GM20431 (cell line): ENCODE measurements around the gene NUMA1.

ENCODE experiments used
- in situ Hi-C: fragments of 300-500 bp; cut with MseI, MboI; formaldehyde crosslinking; loops from one replicate; pipeline ENCODE4 v1.15.0; 2020; ENCODE audit warnings: low sequenced_read_pairs; ENCODE audit not compliant: unreplicated experiment

Gene NUMA1

DNA sequence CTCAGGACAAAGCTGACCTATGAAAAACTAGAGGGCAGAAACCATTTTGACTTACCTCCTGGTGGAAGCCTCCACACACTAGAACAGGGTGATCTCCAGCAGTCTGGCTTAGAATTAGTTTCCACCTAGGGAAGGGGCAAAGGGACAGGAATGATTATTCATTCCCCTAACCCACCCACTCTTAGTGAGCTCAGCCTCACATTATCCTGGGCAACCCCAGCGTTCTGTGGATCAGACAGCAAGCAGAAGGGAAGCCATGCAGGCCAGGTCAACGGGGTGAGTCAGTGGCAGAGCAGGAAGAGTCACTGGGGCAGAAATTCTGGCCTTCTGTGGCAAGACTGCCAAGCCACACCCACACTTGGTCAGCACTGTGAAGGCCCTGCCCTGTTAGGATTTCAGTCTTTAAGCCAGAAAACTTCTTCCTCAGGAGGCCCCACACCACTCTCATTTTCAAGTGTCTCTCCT, 10.5 kb downstream of the NUMA1 start:
- in situ Hi-C loops, result no loop called here

DNA sequence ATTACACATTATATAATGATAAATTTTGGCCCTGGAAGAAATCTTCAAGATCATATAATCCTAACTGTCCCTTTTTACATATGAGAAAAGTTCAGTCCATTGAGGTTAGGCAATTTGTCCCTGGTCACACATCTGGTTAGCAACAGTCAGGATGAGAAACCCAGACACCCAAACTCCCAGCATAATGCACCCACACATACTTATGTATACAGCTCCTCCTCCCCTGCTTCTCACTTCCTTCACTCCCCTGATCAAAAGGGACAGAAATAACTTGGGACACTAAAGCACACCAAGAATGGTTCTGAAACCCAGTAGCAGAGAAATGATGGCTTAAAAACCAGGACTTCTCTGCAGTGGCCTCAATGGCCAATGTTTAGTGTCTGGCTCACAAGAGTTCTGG, 11.1 kb downstream of the NUMA1 start:
- in situ Hi-C loops, result no loop called here

DNA sequence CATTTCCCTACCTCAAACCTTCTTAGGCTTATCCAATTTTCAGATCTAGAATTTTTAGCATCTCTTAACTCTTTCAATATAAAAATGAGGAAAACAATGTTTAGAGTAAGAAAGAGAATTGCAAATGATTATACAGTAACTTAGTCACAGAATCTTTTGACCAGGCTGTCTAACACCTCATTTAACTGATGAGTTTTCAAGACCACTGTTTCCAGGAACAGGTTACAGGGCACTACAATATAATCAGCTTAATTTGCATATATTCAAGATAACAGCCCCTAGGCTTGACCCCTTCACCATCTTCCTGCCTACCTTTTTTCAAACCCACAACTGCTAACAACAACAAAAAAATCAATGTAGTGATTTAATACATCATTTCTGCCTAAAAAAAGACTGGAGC, 12.7 kb downstream of the NUMA1 start:
- in situ Hi-C loops, result no loop called here

DNA sequence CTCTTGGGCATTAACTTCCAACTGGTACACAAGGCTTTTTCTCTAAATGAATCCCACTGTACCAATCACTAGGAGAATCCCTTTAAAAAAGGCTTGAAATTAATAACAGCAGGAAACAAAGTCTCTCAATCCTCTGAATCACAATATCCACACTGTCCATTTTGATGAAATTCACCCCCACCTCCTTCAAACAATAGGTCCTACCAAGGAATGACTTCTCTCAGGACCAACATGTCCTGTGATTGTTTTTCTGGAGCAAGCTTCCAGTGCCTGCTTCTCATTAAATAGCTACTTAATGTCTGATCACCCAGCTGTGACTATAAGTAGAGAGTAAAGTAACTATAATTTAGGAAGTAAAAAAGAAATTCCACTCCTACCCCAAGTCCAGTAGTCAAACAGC, 13.1 kb downstream of the NUMA1 start:
- in situ Hi-C loops, result no loop called here

DNA sequence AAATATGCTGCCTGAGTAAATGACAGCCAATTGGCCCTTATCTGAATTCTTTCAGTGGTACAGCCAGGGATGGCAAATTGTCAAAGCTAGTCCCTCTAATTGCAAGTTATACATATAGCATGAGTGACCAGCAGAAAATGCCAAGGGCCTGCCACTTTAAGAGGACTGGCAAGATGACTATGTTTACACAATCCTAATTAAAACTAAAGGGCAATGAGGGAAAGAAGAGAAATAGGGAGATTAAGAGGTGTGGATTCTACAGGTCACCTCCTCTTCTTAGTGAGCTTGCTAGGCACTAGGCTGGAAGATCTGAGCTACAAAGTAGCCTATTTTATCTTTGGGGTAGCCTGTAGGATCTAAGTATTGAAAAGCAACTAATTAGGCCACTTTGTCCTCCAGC, 13.5 kb downstream of the NUMA1 start:
- in situ Hi-C loops, result no loop called here

DNA sequence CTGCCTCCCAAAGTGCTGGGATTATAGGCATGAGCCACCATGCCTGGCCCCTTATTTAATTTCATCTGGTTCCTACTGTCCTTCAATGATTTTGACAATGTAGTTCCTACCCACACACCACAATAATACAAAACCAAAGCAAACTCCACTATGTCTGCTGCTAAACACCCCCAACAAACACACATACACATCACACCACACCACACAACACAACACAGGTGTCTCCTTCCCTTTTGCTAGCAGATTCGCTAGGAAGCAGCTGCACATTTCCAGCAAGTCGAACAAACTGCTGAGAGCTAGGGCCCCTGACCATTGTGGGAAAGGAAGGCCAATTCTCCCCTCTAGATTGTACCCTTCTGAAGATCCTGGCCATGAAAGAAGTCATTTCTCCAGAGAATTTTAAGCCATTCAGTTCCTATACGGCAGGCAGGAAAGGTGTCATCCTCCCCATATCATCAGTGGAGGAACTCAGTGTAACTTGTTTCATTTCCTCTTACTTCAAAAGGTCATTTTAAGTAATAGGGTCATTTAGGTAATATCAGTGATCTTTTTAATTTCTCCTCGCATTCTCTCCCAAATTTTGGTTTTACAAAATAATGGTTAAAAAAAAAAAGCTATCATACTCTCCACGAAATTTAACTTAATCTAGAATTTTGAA, 18.5 kb downstream of the NUMA1 start:
- in situ Hi-C loops, result no loop called here

DNA sequence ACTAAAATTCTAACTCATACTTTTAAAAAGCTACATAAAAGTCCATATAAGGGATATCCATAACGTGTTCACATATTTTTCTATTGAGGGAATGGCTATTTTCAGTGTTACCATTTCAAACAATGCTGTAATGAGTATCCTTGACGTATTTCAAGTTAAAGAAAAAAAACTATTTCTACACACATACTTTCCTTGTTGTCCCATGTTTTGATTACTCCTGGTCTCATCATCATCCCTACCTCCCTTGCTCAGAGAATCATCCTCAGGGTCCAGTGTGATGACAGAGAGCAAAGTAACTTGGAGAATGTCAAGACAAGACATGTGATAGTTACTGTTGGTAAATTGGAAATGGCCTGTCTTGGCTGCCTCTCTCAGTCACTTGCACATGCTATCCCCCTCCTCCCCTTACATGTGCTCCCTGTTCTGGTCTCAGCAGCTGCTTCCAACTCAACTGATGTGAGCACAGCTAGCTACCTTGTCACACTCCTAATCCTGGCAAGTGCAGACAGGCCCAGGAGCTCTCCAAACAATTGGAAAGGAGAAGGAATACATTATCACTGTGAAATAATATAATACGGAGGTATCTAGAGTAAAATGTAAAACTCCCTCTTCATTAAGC, 21.8 kb downstream of the NUMA1 start:
- in situ Hi-C loops, result no loop called here

DNA sequence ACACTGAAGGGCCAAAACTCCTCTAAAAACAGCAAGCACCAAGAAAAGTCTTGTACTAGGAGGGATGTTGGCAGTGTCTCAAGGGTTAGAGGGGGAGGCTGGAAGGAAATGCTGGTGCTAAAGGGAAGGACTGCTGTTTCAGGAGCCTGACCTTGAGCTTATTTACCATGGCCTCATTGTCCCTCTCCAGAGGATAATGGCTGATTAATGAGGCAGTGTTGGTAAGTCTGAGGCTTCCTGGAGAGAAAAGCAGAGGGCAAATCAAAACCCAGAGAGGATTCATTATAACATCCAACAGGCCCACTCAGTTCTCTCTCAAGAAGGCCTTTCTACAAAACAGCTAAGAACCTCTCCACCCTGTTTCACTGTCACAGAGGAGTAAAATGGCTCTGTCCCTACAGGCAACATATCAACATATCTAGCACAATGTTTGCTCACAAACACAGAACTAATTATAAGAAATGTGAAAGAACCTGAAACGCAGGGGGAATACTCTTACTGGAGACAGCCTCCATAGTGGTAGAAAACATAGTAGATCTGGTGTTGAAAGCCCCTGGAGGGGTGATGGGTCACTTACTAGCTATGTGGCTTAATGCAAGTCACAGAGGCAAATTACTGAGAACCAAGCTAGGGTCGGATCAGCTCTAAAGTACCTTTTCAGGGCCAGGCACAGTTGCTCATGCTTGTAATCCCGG, 31.4 kb downstream of the NUMA1 start:
- in situ Hi-C loops, result no loop called here

DNA sequence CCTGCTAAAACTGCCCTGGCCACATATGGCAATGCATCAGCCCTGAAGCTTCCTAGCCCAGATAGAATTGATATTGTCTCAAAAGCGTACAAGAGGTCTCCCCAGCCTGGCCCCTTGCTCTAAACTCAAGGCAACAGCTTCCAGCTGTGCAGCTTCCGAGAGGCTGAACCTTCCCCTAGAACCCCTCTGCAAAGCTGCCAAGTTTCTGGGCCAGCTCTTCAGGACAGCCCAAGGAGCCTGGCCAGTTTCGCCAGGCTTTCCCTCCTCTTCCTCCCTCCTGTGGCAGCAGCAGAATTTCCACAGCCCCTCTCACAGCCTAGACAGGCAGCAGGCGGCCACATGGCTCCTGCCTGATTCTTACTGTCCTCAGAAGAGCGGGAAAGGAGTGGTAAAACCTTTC, 34.5 kb downstream of the NUMA1 start:
- in situ Hi-C loops, result no loop called here

DNA sequence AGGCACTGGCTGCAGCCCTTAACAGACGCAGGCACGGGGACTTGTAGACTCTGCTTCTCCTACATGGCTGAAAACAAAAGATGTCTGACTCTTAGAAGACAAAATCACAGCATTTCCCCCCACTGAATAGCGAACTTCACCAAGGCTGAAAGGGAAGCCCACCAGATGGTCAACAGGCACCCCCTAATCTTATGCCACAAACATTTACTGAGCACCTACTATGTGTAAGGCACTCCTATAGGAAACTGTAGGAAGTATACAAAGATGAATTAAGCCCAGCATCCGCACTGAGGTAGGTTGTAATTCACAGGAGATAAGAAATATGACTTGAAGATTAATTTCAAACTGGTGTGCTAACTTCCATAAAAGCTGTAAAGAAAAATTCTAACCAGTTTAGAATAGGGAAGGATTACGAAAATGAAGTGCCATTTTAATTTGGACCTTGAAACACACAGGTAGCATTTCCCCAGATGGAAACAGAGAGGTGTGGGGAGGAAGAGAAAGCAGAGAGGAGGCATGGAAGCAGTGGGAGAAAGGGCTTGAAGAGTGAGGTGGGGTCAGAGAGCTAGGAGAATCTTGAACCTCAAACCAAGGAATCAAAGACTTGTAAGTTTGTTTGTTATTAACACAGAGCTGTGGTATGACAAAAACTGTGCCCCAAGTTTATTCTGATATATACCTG, 38.1 kb downstream of the NUMA1 start:
- in situ Hi-C loops, result no loop called here

DNA sequence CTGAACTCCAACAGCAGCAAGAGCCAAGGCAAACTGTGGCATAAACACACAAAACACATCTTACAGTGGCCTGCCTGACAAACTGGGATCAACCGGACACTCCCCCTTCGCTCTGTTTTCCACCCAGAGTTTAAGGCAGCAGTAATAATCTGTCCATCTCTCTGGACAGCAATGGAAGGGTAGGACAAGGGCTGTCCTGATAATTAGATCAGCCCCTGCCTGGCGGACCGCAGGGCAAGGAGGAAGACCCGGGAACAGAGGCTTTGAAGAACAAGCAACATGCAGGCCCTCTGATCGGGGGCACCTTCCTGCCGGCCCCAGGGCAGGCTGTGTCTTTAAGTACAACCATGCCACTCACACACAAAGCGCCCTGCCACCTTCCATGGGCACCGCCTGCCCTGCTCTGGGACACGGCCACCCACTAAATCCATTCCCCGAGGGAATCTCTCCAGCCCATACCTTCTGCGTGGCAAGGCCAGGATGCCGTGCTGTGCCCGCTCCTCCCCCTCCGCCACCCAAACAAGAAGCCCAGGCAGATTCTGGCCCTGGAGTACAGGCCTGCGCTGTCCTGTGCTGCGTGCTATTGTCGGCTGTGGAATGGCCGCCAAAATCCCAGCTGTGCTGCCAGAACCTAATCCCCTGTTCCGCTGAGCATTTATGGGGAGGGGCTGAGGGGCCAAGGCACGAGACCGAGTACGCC, 38.8 kb downstream of the NUMA1 start:
- in situ Hi-C loops, result no loop called here

DNA sequence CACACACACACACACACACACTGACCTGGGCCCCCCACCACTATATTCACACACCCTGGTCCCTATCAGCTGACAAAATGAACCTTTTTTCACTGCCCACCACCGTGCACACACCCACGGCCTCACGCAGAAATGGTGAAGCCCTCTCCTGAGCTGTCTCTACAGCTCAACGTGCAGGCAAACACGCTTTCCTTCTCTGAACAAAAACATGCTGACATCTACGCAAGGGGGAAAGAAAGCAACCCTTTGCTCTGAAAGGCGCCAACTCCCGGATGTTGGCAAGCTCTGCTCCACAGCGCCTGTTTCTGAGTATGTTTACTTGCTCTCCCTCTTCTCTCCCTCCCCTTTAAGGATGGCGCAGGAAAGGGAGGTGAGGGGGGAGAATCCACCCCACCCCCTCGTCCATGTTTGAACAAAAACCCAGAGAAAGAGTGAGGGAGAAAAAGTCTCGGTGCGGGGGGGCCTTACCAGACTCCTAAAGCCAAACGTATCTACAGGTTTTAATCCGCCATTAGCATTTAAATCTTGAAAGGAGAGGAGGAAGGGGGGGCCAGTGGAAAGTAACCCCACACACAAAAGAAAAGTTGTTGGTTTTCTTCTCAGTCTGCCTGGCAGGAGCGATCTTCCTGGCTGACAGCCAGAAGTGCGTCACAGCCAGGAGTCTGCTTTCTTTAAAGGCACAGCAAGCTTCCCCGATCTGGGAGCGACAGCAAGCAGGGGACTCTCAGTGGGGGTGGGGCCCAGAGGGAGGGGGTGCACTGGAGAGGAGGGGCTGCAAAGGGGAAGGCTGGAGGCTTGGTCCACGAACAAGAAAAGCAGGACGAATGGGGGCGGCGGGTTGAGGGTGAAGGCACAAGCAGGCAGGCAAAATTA, 39.6 kb downstream of the NUMA1 start:
- in situ Hi-C loops, result no loop called here

DNA sequence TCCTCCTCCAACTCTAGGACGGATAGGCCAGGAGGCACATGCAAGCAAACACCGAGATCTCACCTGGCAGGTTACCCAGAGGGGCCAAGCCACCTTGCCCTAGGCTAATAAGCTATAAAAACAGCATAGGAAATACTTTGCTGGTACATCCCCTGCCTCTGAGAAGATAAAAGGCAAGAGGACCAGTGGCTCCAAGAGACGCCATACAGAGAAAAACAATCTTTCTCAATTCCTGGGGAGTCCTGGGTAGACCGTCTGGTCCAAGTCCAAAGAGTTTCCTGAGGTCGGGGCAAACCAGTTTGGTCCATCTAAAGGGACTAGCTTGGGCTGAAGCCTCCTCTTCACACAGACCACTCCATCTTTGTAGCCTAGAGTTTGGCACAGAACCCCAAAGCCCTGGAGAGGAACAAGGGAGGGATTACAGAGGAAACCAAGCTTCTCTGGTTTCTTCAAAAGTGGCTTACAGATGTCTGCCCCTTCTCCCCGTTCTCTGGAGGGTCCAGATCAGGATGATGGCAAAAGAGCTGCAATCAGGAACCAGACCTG, 40.4 kb downstream of the NUMA1 start:
- in situ Hi-C loops, result loop anchor here (10.0 kb wide), 1 partner anchor 55 kb away; no protein-coding TSS in a partner anchor

DNA sequence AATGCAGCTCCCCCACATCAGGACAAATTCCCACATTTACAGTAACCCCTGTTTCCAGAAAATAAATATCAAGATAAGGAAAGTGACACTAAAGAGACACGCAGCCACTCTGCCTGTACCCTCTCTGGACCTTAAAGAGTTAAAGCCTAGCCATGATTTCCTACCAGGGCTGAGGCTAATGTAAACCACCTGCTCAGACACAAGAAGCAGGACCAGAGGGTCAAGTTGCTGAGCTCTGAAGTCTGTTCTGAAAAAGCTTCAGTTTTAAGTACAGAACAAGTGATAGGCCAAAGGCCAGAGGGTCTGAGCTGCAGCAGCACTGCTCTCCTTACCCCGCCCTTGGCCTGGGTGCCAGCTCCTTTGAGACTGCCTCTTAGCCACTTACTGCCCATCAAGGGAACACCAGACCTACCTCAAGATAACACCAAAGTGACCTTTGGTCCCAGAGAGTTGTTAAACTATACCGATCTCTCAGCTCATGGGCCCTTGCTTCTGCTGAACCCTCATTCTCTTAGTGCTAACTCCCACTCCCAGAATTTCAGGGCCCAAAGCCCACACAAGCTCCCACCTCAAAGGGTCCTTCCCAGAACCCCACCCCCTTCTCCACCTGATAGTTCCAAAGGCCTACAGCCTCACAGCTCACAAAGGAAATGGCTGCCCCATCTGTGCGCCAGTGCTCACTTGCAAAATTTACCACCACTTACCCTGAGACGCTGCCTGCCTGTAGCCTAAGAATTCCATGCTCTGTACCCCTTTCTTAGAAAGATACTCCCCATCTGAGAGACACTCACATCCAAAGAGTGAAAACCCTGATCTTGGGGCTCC, 41.1 kb downstream of the NUMA1 start:
- in situ Hi-C loops, result loop anchor here (10.0 kb wide), 1 partner anchor 56 kb away; no protein-coding TSS in a partner anchor

DNA sequence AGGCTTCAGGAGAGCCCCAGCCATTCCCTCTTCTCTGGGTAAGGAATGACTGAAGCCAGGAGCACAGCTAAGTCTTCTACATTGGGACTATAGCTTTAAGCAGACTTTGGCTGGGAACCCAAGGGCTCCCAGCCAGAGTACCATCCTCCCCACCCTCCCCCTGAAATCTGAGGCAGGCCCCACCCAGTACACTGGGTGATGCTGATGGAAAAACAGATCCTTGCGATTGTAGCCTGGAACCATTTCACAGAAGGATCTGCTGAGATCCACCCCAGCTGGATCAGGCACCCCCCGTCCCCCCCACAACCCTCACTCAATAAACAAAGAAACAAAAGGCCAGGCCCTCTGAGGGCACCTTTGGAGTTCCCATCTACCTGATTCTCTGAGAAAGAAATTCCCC, 41.9 kb downstream of the NUMA1 start:
- in situ Hi-C loops, result loop anchor here (10.0 kb wide), 1 partner anchor 56 kb away; no protein-coding TSS in a partner anchor

DNA sequence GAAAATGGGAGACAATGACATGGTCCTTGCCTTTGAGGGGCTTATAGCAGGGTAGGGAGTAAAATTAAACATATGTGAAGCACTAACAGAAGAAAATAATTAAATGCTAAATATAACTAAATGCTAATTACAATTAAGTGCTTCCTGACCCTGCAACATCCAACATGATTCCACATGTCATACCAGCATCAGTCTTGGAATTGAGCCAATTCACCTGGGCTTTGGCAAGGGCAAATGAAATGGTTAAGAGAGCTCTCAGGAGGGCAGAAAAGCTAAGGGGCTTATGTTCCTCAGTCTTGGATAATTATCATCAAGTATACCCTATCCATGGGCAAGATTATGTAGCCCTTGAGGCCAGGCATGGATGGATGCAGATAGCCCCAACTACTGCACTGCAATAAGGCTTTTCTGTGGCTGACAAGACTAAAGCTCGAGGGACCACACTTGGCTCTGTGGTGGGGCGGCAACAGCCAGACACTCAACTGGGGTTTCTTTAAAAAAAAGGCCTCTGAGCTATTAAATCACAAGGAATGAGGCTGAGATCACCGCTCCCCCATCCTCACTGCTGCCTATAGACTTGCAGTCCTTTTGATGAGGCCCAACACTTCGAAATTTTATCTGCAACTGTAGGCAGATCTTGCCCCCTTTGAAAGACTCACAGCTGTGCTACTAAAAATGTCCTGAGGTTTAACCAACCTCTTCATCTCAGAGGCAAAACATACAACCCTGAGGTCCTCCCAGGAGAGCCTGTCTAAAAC, 42.6 kb downstream of the NUMA1 start:
- in situ Hi-C loops, result loop anchor here (10.0 kb wide), 1 partner anchor 57 kb away; no protein-coding TSS in a partner anchor

DNA sequence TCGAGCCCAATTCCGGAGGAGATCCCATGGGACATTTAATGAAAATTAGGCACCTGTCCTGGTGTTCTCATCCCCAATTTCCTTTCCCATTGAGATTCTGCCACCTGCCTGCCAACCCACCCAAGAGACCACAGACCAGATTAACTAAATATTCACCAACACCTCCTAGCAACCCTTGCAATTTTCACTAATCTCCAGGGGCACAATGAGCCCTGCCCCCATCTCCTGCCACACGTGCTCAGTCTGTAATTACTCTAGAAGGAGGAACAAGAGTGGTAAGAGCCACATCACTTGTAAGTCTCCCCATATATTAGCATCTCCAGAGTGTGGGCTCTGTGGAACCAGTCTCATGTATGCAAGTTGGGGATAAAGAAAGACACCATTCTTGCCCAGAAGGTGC, 43.7 kb downstream of the NUMA1 start:
- in situ Hi-C loops, result loop anchor here (10.0 kb wide), 1 partner anchor 58 kb away; no protein-coding TSS in a partner anchor
